GM12878 (cell line): ENCODE measurements around the gene MPZL3. TPM values are rescaled to one million over a fixed set of nuclear protein-coding genes. Genes with fewer than 3 reads are reported as not detected.

Source experiments
- ATAC-seq: fragments of 200-7000 bp; cut with Tn5 transposase; 3 replicates; pipeline ENCODE4 v1.9.1; 2020; ENCODE audit warnings: mild to moderate bottlenecking, moderate library complexity
- BruUV-seq: library from RNA; stranded (reverse); fragments of 400-500 nt; replicated peaks from 2 replicates; lab custom pipeline; 2021; lab: Mats Ljungman, UMichigan
- CTCF ChIA-PET: fragments of 300-600 bp; sonication (Branson Sonifier 250); formaldehyde crosslinking; extraction: SDS; loops from one replicate; lab custom pipeline; 2021; ENCODE audit warnings: inconsistent platforms; lab: Yijun Ruan, JAX
- POLR2A ChIA-PET: fragments of 350-600 bp; formaldehyde crosslinking; extraction: SDS; loops from one replicate; lab custom pipeline; 2021; ENCODE audit warnings: inconsistent platforms; lab: Charles Lee
- RAD21 ChIA-PET: fragments of 300-600 bp; sonication (Branson Sonifier 250); formaldehyde crosslinking; loops from one replicate; lab custom pipeline; 2023; ENCODE audit warnings: antibody characterized with exemption; ENCODE audit not compliant: unreplicated experiment; lab: Charles Lee
- SMC1A ChIA-PET: fragments of 300-600 bp; sonication (Branson Sonifier 250); formaldehyde crosslinking; loops from one replicate; lab custom pipeline; 2023; ENCODE audit not compliant: unreplicated experiment, uncharacterized antibody; lab: Charles Lee
- DNase-seq: peaks from one replicate; pipeline ENCODE4 v3.0.0-alpha.2; 2011; ENCODE audit warnings: low read depth, low spot score
- FAIRE-seq: peaks from 3 replicates; lab custom pipeline; 2011; peaks lifted over from hg19 to GRCh38; lab: Jason Lieb, UNC
- H2AFZ ChIP-seq: 2 replicates; pipeline ENCODE4 v1.6.0; 2011; ENCODE audit warnings: low read depth, low read length, control low read depth; ENCODE audit not compliant: control insufficient read depth
- H3K27ac ChIP-seq: 2 replicates; pipeline ENCODE4 v1.5.1; 2011; ENCODE audit warnings: control low read depth; ENCODE audit not compliant: control insufficient read depth, insufficient read depth
- H3K27me3 ChIP-seq, 2 experiments: replicated peaks in 1 of 2; 2 replicates each; pipeline versions ENCODE4 v1.6.0 to v1.6.1; 2011; ENCODE audit warnings: low read length in 1 of 2; ENCODE audit not compliant: control insufficient read depth in 2 of 2, insufficient read depth in 2 of 2
- H3K36me3 ChIP-seq, 2 experiments: 2 replicates each; pipeline ENCODE4 v1.5.1; 2011; ENCODE audit warnings: low read length in 1 of 2; ENCODE audit not compliant: control insufficient read depth in 2 of 2, insufficient read depth in 2 of 2
- H3K4me1 ChIP-seq: 2 replicates; pipeline ENCODE4 v1.6.1; 2011; ENCODE audit warnings: mild to moderate bottlenecking, low read length, moderate library complexity, mixed read lengths; ENCODE audit not compliant: control insufficient read depth, insufficient read depth
- H3K4me2 ChIP-seq: 2 replicates; pipeline ENCODE4 v1.6.0; 2011; ENCODE audit warnings: control low read depth; ENCODE audit not compliant: control insufficient read depth, insufficient read depth
- H3K4me3 ChIP-seq: fragments of 200-600 bp; sonication (generic); 2 replicates; pipeline ENCODE4 v1.5.1; 2016
- H3K79me2 ChIP-seq: 2 replicates; pipeline ENCODE4 v1.6.0; 2011; ENCODE audit warnings: low read length; ENCODE audit not compliant: control insufficient read depth, insufficient read depth
- H3K9ac ChIP-seq: 2 replicates; pipeline ENCODE4 v1.8.0; 2011; ENCODE audit warnings: low read length, control low read depth, mixed read lengths; ENCODE audit not compliant: control insufficient read depth, insufficient read depth
- H3K9me3 ChIP-seq: replicated peaks from 3 replicates; pipeline ENCODE4 v1.5.1; 2011; ENCODE audit warnings: mild to moderate bottlenecking, low read length; ENCODE audit not compliant: control insufficient read depth, insufficient read depth
- H4K20me1 ChIP-seq: 2 replicates; pipeline ENCODE4 v1.6.0; 2011; ENCODE audit not compliant: control insufficient read depth, insufficient read depth
- BCL11A ChIP-seq: IDR thresholded peaks from 2 replicates; pipeline ENCODE4 v1.6.1; 2011; ENCODE audit warnings: low read depth, low read length
- FOXM1 ChIP-seq: IDR thresholded peaks from 2 replicates; pipeline ENCODE4 v1.6.1; 2012; ENCODE audit warnings: low read depth, mild to moderate bottlenecking, inconsistent platforms, low read length, moderate library complexity
- JUNB ChIP-seq: IDR thresholded peaks from 2 replicates; pipeline ENCODE4 v1.6.1; 2016; ENCODE audit warnings: antibody characterized with exemption, mild to moderate bottlenecking
- KDM1A ChIP-seq: fragments of 200-600 bp; sonication (generic); IDR thresholded peaks from 2 replicates; pipeline ENCODE4 v1.6.1; 2016; ENCODE audit warnings: borderline replicate concordance
- NR2C1 ChIP-seq: fragments of 450-650 bp; IDR thresholded peaks from 2 replicates; pipeline ENCODE4 v1.6.1; 2017; ENCODE audit warnings: antibody characterized with exemption, mild to moderate bottlenecking, moderate library complexity
- NR2C2 ChIP-seq: IDR thresholded peaks from 2 replicates; pipeline ENCODE4 v1.6.1; 2011; ENCODE audit warnings: borderline replicate concordance, low read depth; ENCODE audit not compliant: control insufficient read depth, insufficient read length
- NRF1 ChIP-seq: conservative IDR thresholded peaks from 2 replicates; pipeline ENCODE4 v1.6.1; 2011; ENCODE audit warnings: mild to moderate bottlenecking, low read depth, low read length, improper control_type of control experiment
- ZNF207 ChIP-seq: fragments of 450-650 bp; IDR thresholded peaks from 2 replicates; pipeline ENCODE4 v1.6.1; 2014; ENCODE audit warnings: antibody characterized with exemption, mild to moderate bottlenecking, borderline replicate concordance
- WGBS: methylation state at CpG from one replicate; pipeline ENCODE4 v1.1.6; 2016; ENCODE audit warnings: low lambda C conversion rate; ENCODE audit not compliant: insufficient replicate concordance, insufficient coverage; ENCODE audit errors: missing lambda C conversion rate; 5-methylcytosine and 5-hydroxymethylcytosine counted together
- in situ Hi-C: fragments of 300-500 bp; cut with MboI; formaldehyde crosslinking; loops from 9 replicates; pipeline ENCODE4 v1.14.3; 2018; ENCODE audit warnings: mixed read lengths
- intact Hi-C: fragments of 100-400 bp; cut with micrococcal nuclease; formaldehyde crosslinking; loops from one replicate; pipeline ENCODE4 v1.14.2; 2022; ENCODE audit not compliant: unreplicated experiment
- polyA plus RNA-seq, 11 experiments: library from polyadenylated mRNA; depleted of rRNA in 4 of 11; unstranded in 6 of 11; stranded (reverse) in 5 of 11; fragments of >200 nt; fragmentation: Nextera tagmentation in 4 of 11; fragmentation: Illumina TruSeq in 1 of 11; extraction: Ambion mirVana in 4 of 11; extraction: Trizol in 1 of 11; gene quantifications; 1 replicate in 1 of 11; 2 replicates in 10 of 11; pipeline versions ENCODE4 v1.2.1 to v1.2.3, GENCODE V29; 2011 to 2016; ENCODE audit warnings: inconsistent platforms in 2 of 11, missing spikeins in 2 of 11, low read depth in 1 of 11
- total RNA-seq, 4 experiments: library from RNA; depleted of rRNA in 3 of 4; stranded (reverse); fragments of >200 nt in 3 of 4; fragmentation: Illumina TruSeq in 1 of 4; extraction: Trizol in 1 of 4; gene quantifications; 2 replicates each; pipeline versions ENCODE4 v1.2.1 to v1.2.3, GENCODE V29; 2013 to 2021
- TF ChIP-seq, protein P1 (sequence below): fragments of 150-350 bp; IDR thresholded peaks from 2 replicates; pipeline ENCODE4 v1.6.1; 2014; ENCODE audit warnings: mild to moderate bottlenecking, low read depth, low read length
- TF ChIP-seq, protein P2 (sequence below): IDR thresholded peaks from 2 replicates; pipeline ENCODE4 v1.6.1; 2011; ENCODE audit warnings: low read depth, low read length, improper control_type of control experiment, borderline replicate concordance
- TF ChIP-seq, protein P3 (sequence below): IDR thresholded peaks from 2 replicates; pipeline ENCODE4 v1.6.1; 2012; ENCODE audit warnings: low read depth, low read length, improper control_type of control experiment
- TF ChIP-seq, protein P4 (sequence below): fragments of 450-650 bp; IDR thresholded peaks from 2 replicates; pipeline ENCODE4 v1.6.1; 2014; ENCODE audit warnings: mild to moderate bottlenecking
- TF ChIP-seq, protein P5 (sequence below): fragments of 450-650 bp; IDR thresholded peaks from 2 replicates; pipeline ENCODE4 v1.6.1; 2017; ENCODE audit warnings: antibody characterized with exemption, mild to moderate bottlenecking, moderate library complexity

MPZL3 gene
- total and polyA plus RNA-seq, 10 of the 15 experiments (the other 5 are each of a cell fraction or from before 2014, with no cell fraction given) = 2.1 to 7.5 (median 6.2) TPM

DNA sequence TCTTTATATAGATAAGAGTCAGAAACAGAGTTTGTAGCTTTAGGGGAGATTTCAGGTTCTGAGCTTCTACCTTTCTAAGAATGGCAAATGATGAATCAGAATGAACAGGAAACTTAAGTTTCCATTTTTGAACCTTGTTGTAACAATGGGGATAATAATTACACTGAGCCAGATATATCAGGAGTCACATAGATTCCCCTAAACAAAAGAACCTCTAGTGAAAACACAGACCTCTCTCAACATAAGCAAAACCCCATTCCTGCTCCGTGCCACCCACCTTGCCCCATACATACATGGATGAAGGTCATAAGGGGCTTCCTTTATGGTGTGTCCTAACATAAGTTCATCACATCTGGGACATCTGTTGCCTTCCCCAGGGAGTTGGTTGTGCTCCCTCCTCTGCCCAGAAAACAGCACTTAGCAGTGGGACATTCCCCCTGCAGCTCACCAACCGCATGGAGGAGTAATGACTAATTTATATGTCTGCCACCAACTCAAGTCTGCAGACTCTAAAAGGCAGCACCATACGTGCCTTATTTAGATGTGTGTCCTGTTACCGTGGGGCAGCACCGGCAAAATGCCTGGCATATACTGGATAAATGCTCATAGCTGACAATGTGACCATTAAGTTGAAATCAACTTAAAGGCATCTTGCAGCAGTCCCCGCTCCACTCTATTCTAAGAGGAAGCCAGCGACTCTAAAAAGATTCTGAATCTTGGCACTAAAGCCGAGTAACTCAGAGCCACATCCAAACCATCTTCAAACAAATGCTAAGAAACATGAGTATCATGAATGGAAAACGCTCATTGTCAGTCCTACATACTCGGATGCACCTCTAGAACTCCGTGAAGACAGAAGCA is 35.3 kb downstream of the MPZL3 start (continued):
- TF ChIP-seq, protein P1, sequence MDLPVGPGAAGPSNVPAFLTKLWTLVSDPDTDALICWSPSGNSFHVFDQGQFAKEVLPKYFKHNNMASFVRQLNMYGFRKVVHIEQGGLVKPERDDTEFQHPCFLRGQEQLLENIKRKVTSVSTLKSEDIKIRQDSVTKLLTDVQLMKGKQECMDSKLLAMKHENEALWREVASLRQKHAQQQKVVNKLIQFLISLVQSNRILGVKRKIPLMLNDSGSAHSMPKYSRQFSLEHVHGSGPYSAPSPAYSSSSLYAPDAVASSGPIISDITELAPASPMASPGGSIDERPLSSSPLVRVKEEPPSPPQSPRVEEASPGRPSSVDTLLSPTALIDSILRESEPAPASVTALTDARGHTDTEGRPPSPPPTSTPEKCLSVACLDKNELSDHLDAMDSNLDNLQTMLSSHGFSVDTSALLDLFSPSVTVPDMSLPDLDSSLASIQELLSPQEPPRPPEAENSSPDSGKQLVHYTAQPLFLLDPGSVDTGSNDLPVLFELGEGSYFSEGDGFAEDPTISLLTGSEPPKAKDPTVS = no peak

DNA sequence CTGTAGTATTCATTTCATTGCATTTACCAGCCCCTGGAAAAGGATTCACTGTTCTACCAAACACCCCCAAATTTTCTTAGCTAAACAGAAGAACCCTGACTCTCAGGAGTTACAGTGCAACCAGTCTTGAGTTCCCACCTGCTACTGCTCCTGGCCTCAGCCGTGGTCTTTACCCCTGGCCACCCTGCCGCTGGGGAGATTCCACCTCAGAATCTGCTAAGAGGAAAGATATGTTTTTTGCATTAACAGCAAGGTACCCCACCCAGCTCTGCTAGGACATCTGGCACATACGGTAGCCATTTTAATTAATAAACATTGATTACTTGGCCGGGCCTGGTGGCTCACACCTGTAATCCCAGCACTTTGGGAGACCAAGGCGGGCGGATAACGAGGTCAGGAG is 36.4 kb downstream of the MPZL3 start:
- Histone ChIP-seq H3K4me2 (no peak overlapping the region), H3K27ac (peak overlapping the region; percentile 8; the same call in 1 of the 2 replicates), H3K4me3 (no peak overlapping the region), H3K4me1 (peaks cover 36% of the 10 kb centered on the region), H3K79me2 (no peaks in the 10 kb centered on the region), H3K27me3 (no peaks in the 10 kb centered on the region), H3K9me3 (no peaks in the 10 kb centered on the region), H2AFZ (no peak overlapping the region), H4K20me1 (no peaks in the 10 kb centered on the region), H3K36me3 (no peaks in the 10 kb centered on the region), H3K9ac (no peak overlapping the region)
- DNase-seq (no peak), ATAC-seq (no peak), FAIRE-seq (no peak)
- SMC1A ChIA-PET = interaction anchor here (0.6 to 5.8 kb wide), 15 partner anchors 10 to 152 kb away, joined by 3 to 80 read pairs (median 3); partner anchors contain the start of genes JAML and MPZL3
- POLR2A ChIA-PET = interaction anchor here (0.6 to 3.7 kb wide), 8 partner anchors 9 to 120 kb away, joined by 3 to 17 read pairs (median 6); partner anchors contain the start of genes JAML and MPZL3
- RAD21 ChIA-PET = interaction anchor here (0.8 to 4.2 kb wide), 13 partner anchors 10 to 217 kb away, joined by 3 to 43 read pairs (median 6); partner anchors contain the start of genes JAML, MPZL2 and MPZL3
- CTCF ChIA-PET = interaction anchor here (0.9 to 6.9 kb wide), 10 partner anchors 10 to 80 kb away, joined by 3 to 62 read pairs (median 4); partner anchors contain the start of gene MPZL3
- TF ChIP-seq, protein P2, sequence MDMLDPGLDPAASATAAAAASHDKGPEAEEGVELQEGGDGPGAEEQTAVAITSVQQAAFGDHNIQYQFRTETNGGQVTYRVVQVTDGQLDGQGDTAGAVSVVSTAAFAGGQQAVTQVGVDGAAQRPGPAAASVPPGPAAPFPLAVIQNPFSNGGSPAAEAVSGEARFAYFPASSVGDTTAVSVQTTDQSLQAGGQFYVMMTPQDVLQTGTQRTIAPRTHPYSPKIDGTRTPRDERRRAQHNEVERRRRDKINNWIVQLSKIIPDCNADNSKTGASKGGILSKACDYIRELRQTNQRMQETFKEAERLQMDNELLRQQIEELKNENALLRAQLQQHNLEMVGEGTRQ = no peak
- TF ChIP-seq FOXM1 = no peak
- TF ChIP-seq, protein P3, sequence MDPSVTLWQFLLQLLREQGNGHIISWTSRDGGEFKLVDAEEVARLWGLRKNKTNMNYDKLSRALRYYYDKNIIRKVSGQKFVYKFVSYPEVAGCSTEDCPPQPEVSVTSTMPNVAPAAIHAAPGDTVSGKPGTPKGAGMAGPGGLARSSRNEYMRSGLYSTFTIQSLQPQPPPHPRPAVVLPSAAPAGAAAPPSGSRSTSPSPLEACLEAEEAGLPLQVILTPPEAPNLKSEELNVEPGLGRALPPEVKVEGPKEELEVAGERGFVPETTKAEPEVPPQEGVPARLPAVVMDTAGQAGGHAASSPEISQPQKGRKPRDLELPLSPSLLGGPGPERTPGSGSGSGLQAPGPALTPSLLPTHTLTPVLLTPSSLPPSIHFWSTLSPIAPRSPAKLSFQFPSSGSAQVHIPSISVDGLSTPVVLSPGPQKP = no peak
- no peak for TF ChIP-seq JUNB
- TF ChIP-seq, protein P4, sequence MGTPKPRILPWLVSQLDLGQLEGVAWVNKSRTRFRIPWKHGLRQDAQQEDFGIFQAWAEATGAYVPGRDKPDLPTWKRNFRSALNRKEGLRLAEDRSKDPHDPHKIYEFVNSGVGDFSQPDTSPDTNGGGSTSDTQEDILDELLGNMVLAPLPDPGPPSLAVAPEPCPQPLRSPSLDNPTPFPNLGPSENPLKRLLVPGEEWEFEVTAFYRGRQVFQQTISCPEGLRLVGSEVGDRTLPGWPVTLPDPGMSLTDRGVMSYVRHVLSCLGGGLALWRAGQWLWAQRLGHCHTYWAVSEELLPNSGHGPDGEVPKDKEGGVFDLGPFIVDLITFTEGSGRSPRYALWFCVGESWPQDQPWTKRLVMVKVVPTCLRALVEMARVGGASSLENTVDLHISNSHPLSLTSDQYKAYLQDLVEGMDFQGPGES = no peak
- TF ChIP-seq, protein P5, sequence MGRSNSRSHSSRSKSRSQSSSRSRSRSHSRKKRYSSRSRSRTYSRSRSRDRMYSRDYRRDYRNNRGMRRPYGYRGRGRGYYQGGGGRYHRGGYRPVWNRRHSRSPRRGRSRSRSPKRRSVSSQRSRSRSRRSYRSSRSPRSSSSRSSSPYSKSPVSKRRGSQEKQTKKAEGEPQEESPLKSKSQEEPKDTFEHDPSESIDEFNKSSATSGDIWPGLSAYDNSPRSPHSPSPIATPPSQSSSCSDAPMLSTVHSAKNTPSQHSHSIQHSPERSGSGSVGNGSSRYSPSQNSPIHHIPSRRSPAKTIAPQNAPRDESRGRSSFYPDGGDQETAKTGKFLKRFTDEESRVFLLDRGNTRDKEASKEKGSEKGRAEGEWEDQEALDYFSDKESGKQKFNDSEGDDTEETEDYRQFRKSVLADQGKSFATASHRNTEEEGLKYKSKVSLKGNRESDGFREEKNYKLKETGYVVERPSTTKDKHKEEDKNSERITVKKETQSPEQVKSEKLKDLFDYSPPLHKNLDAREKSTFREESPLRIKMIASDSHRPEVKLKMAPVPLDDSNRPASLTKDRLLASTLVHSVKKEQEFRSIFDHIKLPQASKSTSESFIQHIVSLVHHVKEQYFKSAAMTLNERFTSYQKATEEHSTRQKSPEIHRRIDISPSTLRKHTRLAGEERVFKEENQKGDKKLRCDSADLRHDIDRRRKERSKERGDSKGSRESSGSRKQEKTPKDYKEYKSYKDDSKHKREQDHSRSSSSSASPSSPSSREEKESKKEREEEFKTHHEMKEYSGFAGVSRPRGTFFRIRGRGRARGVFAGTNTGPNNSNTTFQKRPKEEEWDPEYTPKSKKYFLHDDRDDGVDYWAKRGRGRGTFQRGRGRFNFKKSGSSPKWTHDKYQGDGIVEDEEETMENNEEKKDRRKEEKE = no peak
- TF ChIP-seq NR2C2 = no peak
- no peak for TF ChIP-seq NRF1
- TF ChIP-seq BCL11A = no peak
- no peak for TF ChIP-seq KDM1A
- TF ChIP-seq NR2C1 = no peak
- TF ChIP-seq ZNF207 = no peak
- in situ Hi-C loops (no loop called here), intact Hi-C loops (no loop called here)
- WGBS = 78% methylated on average over 7 of the region's 7 CpGs
- no TSS peak for BruUV-seq
